ENCODE measurements around the gene PPP1R36. TPM values are rescaled to one million over a fixed set of nuclear protein-coding genes. Genes with fewer than 3 reads are reported as not detected.
A peak's percentile ranks its signal among the peaks of the same experiment; 100 is the strongest.
"Not testable (repeated sequence)": the region's sequence is repeated elsewhere in the genome, so short reads cannot be mapped to it uniquely, and the experiment has no call there.

The PPP1R36 gene
- total RNA-seq, 1 donor from 2014 or later: 1.3 TPM

GRCh38 chr14:64518229-64518628 lies 31.5 kb upstream of the PPP1R36 start:
- DNase-seq (ENCODE audit: low spot score): no peak

- DNase-seq (ENCODE audit: low spot score): no peak
Measured at GRCh38 chr14:64520699-64521098, 29.1 kb upstream of the PPP1R36 start.

GRCh38 chr14:64522591-64523355 lies 27.0 kb upstream of the PPP1R36 start:
- DNase-seq (ENCODE audit: low spot score): no peak

- no peak for DNase-seq (ENCODE audit: low spot score)
Measured at GRCh38 chr14:64525354-64525753, 24.4 kb upstream of the PPP1R36 start.

GRCh38 chr14:64531567-64531966 lies 18.2 kb upstream of the PPP1R36 start:
- no peak for DNase-seq (ENCODE audit: low spot score)

GRCh38 chr14:64536488-64537245 lies 13.1 kb upstream of the PPP1R36 start:
- DNase-seq (ENCODE audit: low spot score): no peak

- DNase-seq (ENCODE audit: low spot score): peak; percentile 98
Measured at GRCh38 chr14:64540208-64541202, 9.3 kb upstream of the PPP1R36 start, which contains the start of gene HSPA2. TSS of gene HSPA2 (plus strand) at chr14:64540741. CDS start at chr14:64540850, 109 bp downstream.

GRCh38 chr14:64541261-64541971 lies 8.3 kb upstream of the PPP1R36 start:
- DNase-seq (ENCODE audit: low spot score): no peak

GRCh38 chr14:64541972-64542835 lies 7.6 kb upstream of the PPP1R36 start:
- DNase-seq (ENCODE audit: low spot score): no peak

GRCh38 chr14:64542836-64543201 lies 6.9 kb upstream of the PPP1R36 start:
- DNase-seq (ENCODE audit: low spot score): no peak

GRCh38 chr14:64544607-64545312 lies 5.0 kb upstream of the PPP1R36 start:
- no peak for DNase-seq (ENCODE audit: low spot score)

- no peak for DNase-seq (ENCODE audit: low spot score)
Measured at GRCh38 chr14:64549016-64549415, 745 bp upstream of the PPP1R36 start.

GRCh38 chr14:64550621-64551333 lies 1.0 kb downstream of the PPP1R36 start:
- no peak for DNase-seq (ENCODE audit: low spot score)

GRCh38 chr14:64554556-64554955 lies 4.8 kb downstream of the PPP1R36 start:
- DNase-seq (ENCODE audit: low spot score): no peak

GRCh38 chr14:64556526-64556925 lies 6.8 kb downstream of the PPP1R36 start:
- DNase-seq (ENCODE audit: low spot score): no peak

GRCh38 chr14:64558216-64558615 lies 8.5 kb downstream of the PPP1R36 start:
- DNase-seq (ENCODE audit: low spot score): not testable (repeated sequence)

GRCh38 chr14:64561631-64562030 lies 11.9 kb downstream of the PPP1R36 start:
- DNase-seq (ENCODE audit: low spot score): no peak

GRCh38 chr14:64562436-64562835 lies 12.7 kb downstream of the PPP1R36 start:
- no peak for DNase-seq (ENCODE audit: low spot score)

Measured in mesenteric fat pad (tissue), 1 donor.